Body of pancreas (tissue), 4 donors: Measurements from ENCODE around the gene SBF2.

Experiments
- CTCF ChIP-seq, 7 experiments: fragments of 450-650 bp in 4 of 7; fragments of 200-600 bp in 3 of 7; sonication (generic) in 3 of 7; IDR thresholded peaks; one replicate each; pipeline ENCODE4 v1.5.1; 2016 to 2019; ENCODE audit warnings: antibody characterized with exemption in 7 of 7
- POLR2A ChIP-seq, 3 donors: fragments of 450-650 bp; IDR thresholded peaks; one replicate each; pipeline ENCODE4 v1.6.1; 2016; ENCODE audit warnings: antibody characterized with exemption in 3 of 3, mild to moderate bottlenecking in 2 of 3

- no peak for TF ChIP-seq POLR2A (IDR thresholded peaks at IDR 0.05)
- no peak for TF ChIP-seq CTCF (IDR thresholded peaks at IDR 0.05)
Observed at GRCh38 chr11:10236840-10237239, 57.2 kb downstream of the SBF2 start.
